Occipital lobe (tissue), 2 donors: Measurements from ENCODE around the gene STEAP1B. TPM values are rescaled to one million over a fixed set of nuclear protein-coding genes. Genes with fewer than 3 reads are reported as not detected.
"Not testable (repeated sequence)": the region's sequence is repeated elsewhere in the genome, so short reads cannot be mapped to it uniquely, and the experiment has no call there.

ENCODE experiments used
- DNase-seq: peaks from one replicate; lab custom pipeline; 2025; lab: John Stamatoyannopoulos, UW
- total RNA-seq: library from RNA; depleted of rRNA; stranded (reverse); fragments of >200 nt; gene quantifications from one replicate; pipeline ENCODE4 v1.2.3, GENCODE V29; 2014

The STEAP1B gene
- total RNA-seq: 1.1 TPM

DNA sequence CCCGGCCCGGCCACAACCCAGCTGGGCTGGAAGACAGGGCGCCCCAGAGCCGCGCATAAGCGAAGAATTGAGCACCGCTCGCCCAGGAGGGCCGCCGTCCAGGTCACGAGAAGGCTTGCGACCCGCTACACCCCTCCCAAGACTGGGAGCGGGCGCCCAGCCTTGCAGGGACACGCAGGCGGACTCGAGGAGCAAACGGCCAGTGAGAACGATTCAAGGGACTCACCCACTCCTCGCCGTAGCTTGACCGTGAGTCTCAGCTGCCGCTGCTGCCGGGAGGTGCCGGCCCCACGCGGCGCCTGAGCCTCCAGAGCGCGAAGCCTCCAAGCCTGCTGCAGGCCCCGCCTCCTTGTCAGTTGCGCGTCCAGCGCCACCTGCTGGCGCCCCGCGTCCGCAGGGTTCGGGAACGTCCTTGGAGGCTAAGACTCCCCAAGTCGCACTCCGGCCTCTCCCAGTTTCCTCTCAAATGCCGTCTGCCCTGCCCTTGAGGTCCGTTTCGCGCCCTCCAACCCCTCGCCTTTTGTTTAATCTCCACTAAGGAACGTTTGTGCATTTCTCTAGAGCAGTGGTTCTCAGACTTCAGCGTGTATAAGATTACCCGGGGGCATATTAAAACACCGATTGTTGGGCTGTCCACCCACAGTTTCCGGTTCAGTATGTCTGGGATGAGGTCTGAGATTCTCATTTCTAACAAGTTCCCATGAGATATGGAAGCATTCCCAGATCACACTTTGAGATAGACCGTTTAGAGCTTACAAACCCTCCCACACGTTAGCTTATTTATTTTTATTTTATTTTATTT lies at the start of gene STEAP1B:
STEAP1B (minus strand) TSS at position 301 of the 802 bp plus-strand sequence. CDS start 5,333 bp downstream, outside the sequence.
- peak; percentile 66 for DNase-seq

- DNase-seq: no peak
Measured at GRCh38 chr7:22549051-22549450, 49.1 kb upstream of the STEAP1B start.

DNA sequence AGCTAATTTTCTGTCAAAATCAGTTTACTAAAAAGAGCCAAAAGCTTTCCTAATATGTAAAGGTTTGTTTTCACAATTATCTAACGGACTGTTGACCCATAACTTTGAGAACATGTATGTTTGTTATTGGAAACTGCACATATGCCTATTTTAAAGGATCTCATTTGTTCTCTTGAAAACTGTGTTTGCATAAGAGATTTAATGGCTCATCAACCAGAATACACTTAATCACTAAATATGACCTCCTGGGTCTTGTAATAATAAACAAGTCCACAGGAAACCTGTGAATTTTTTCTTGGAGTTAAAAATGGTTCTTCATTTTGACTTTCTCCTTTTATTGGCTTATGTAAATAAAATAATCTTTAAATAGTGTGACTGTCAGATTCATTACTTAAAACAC lies 48.3 kb upstream of the STEAP1B start:
- no peak for DNase-seq

GRCh38 chr7:22546769-22547168 lies 46.8 kb upstream of the STEAP1B start:
- no peak for DNase-seq

DNA sequence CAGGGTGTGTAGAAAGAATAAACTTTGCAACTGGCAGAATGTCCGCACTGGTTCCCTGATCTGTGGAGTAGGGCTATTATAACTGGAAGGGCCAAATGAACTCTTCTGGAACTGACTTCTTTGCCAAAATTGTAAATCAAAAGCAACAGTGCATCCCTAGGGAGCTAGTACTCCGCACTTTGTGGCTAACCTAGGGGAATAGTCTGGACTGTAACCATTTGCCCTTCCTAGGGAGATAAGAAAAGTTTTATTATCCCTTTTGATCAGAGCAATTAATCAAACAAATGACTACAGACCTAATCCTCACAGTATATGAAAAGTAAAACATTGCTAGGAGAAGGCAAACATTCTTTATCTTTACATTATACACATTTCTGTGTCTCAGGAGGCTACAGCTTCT lies 45.5 kb upstream of the STEAP1B start:
- DNase-seq: no peak

GRCh38 chr7:22544245-22544644 lies 44.3 kb upstream of the STEAP1B start:
- no peak for DNase-seq

DNA sequence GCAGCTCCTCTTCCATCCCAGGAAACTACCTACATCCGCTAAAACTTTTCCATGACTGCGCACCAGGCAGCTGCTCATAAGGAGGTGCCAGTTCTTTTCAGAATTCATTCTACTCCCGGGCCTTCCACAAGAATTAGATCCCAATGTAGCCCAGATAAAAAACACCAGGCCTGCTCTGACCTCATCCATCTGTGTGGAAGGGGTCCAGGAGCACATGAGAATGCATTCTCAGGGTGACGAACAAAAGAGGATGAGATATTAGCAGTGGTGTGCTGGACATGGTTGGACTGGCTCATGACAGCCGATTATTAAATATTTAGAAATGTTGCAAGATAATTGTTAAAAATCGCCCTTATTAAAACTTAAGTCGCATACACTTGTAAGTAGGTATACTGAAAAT lies 43.2 kb upstream of the STEAP1B start:
- DNase-seq: no peak

GRCh38 chr7:22542669-22543068 lies 42.7 kb upstream of the STEAP1B start:
- no peak for DNase-seq

DNA sequence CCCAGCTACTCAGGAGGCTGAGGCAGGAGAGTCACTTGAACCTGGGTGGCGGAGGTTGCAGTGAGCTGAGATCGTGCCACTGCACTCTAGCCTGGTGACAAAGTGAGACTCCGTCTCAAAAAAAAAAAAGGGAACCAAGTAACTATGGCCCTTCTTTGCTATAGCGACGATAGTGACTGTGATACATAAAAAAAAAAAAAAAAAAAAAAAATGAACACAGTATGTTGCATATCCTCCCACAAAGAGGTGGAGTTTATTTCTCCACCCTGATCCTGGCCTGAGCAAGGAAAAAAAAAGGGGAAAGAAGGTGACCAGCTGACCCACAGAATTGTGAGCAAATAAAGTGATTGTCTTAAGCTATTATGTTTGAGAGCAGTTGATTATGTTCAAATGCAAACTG lies 42.3 kb upstream of the STEAP1B start:
- no peak for DNase-seq

- DNase-seq: no peak
Measured at GRCh38 chr7:22541789-22542188, 41.8 kb upstream of the STEAP1B start.

GRCh38 chr7:22528537-22528936 lies 28.5 kb upstream of the STEAP1B start:
- DNase-seq: not testable (repeated sequence)

GRCh38 chr7:22524353-22524947 lies 24.5 kb upstream of the STEAP1B start:
- DNase-seq: not testable (repeated sequence)

- peak; percentile 1 for DNase-seq
Measured at GRCh38 chr7:22523478-22524352, 23.7 kb upstream of the STEAP1B start.

GRCh38 chr7:22519560-22519959 lies 19.6 kb upstream of the STEAP1B start:
- not testable (repeated sequence) for DNase-seq

DNA sequence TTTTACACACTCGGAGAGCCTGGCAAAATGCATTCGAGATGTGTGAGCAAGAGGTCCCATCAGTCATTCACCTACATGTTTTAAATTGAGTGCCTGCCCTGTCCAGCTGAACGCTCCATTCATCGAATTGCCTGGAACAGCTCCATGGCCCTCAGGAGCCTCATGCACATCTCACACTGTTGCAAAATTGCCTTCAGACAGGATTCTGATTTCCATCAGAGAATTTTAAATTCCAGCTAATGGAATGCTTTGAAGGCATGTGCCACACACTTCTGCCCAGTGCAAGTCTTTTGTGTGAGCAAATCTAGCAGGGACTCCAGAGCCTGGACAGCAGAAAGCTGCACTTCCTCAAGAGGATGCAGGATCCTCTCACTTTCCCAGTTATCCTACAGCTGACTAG lies 17.0 kb upstream of the STEAP1B start:
- DNase-seq: not testable (repeated sequence)

DNA sequence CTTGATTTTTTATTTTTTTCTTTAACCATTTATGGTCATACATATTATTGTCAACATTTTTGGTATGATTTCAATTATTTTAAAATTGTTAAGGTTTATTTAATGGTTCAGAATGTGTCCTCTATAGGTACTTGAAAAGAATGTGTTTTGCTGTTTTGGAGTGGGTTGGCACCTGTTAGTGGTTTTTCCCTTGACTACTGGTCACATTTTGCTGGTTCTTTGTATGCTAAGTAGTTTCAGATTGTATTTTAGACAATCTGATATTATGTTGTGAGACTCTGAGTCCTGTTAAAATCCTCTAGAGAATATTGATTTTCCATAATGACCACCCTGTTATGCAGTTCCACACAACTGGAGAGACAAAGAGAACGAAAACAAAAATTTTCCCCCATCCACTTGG lies 15.0 kb upstream of the STEAP1B start:
- not testable (repeated sequence) for DNase-seq

GRCh38 chr7:22507320-22507719 lies 7.3 kb upstream of the STEAP1B start:
- not testable (repeated sequence) for DNase-seq

DNA sequence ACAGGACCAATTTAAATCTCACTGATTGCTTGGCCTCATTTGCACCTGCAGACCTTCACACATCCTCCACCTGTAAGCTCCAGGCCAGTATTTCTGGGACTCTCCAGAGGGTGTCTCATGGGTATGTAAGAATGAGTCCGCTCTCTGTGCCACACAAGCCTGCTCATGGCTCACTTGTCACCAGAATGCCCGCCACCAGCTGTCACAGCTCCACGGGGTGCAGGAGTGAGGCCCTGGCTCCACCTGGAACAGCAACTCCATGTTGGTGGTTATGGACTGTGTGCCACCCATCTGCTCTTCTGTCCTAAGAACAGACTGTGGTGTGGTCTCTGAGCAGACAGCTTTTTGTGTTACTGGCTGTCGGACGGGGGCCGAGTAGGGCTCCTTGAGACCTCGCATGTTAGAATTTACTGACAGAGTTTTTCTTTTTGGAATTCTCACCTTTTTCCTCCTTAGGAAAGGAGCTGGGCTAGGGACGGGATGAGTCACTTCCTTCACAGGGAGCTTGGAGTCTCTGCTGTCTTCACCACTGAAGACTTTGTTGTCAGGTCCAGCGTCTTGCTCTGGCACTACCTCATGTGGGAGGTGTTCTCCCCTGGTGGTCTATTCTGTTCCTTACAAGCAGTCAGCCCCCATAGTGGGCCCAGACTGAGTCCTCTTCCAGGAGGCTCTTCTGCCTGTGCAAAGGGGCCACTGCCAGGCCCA lies 6.5 kb upstream of the STEAP1B start:
- not testable (repeated sequence) for DNase-seq

DNA sequence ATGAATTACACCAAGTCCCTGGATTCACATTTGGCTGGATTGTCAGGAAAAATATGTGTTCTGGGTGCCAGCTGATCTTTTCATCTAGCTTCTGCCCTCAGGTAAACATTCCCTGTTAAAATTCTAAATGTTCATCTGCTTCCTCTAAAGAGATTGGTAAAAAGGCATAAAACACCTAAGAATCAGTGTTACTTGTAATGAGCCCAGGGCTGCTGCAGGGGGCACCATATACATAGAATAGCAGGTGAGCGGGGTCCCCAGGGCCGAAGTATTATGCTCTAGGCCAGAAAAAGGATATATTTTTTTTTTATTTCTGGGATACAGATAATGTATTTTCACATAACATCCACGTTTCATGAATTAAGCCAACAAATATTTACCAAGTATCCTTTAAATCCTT lies 4.5 kb upstream of the STEAP1B start:
- DNase-seq: not testable (repeated sequence)

DNA sequence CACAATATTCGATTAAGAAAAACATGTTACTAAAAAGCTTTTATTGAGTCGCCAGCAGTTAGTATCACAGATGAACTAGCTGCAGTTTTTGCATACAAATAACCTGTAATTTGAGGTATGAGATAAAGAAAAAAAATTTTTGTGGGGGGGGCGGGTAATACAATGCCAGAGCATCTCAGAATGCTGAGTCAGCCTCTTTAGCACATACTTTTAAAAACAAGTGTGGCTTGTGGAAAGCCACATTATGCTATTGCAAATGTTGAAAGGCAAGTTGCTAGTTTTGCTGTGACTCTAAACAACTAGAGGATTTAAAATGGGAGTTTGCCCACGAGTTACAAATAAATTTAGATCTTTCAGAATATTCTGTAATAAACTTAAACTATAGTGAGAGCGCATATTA lies 2.1 kb upstream of the STEAP1B start:
- not testable (repeated sequence) for DNase-seq

DNA sequence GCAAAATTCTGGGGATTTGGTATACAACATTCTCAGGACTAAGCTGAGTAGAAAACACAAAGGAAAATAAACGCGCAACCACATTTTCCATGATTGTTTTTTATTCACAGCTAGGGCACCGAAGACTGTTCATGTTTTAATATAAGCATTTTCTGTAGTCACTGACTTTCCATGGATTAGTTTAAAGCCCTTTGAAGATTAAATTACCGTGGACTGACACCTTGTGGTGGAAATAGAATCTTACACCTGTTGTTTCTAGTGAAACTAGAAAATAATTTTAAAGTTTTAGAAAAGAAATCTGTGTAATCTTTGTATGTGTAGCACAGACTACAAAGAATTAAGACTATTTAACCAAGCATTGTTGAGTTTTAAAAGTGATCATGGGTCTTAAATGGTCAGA lies 1.3 kb upstream of the STEAP1B start:
- DNase-seq: not testable (repeated sequence)
